Measurements from ENCODE around the gene PCDHGB3. TPM values are rescaled to one million over a fixed set of nuclear protein-coding genes. Genes with fewer than 3 reads are reported as not detected.

Gene PCDHGB3
- total and polyA plus RNA-seq, 2 donors (not counting 3 experiments of a cell fraction or from before 2014, with no cell fraction given), result 1.8 to 2.0 TPM

DNA sequence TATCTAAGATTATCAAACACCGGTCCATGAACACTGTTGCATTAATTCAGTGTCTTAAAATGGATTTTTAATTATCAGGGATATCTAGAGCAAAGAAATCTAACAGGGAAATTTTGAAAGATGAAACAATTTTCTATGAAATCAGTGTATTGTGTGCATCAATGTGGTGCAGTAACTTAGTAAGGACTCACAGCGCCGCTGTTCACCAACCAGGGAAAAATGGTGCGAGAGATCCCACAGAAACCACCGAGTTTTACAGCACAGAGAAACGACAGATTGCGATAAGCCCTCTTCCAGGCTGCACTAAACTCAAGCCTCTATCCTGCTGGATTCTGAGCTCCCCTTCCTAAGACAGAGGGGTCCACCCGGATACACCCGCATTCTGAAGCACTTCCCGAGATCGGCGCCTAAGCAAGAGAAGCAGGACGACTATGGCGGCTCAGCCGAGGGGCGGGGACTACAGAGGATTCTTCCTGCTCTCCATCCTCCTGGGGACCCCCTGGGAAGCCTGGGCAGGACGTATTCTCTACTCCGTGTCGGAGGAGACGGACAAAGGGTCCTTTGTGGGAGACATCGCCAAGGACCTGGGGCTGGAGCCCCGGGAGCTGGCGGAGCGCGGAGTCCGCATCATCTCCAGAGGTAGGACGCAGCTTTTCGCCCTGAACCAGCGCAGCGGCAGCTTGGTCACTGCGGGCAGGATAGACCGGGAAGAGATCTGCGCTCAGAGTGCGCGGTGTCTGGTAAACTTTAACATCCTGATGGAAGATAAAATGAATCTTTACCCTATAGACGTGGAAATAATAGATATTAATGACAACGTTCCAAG, 12.6 kb downstream of the PCDHGB3 start, which contains the start of gene PCDHGA7:
TSS of gene PCDHGA7 (plus strand) at position 274 of the 826 bp plus-strand sequence. CDS start at position 432, 158 bp downstream.
- intact Hi-C loops (cut with micrococcal nuclease) (no loop called here), dilution Hi-C loops (cut with MboI; ENCODE audit: extremely low pct_ligation_motif_present, low sequenced_read_pairs) (no loop called here)
- H3K9ac ChIP-seq (replicated peaks; ENCODE audit: extremely low read depth, insufficient read depth, low read length), result no peak within 1 kb of the TSS
- H3K9me3 ChIP-seq (replicated peaks; ENCODE audit: control insufficient read depth, insufficient read depth, low read length), result no peaks in the 10 kb centered on the region
- H3K4me3 ChIP-seq (replicated peaks in 1 of 3; ENCODE audit: insufficient read depth in 1 of 3, low read depth in 1 of 3, low read length in 3 of 3), result peak within 1 kb of the TSS in 2 of 3 experiments; percentile 11 to 39
- peak within 1 kb of the TSS; percentile 22 for H3K4me2 ChIP-seq (ENCODE audit: insufficient read depth, low read length)
- no peaks in the 10 kb centered on the region for H4K20me1 ChIP-seq (replicated peaks; ENCODE audit: control insufficient read depth, extremely low read depth, insufficient read depth, low read length)
- BruUV-seq (replicated peaks), result no TSS peak
- peak within 1 kb of the TSS; percentile 56 for H2AFZ ChIP-seq (ENCODE audit: low read depth, low read length)
- no peaks in the 10 kb centered on the region for H3K79me2 ChIP-seq (ENCODE audit: control insufficient read depth, insufficient read depth, low read length)
- CTCF ChIA-PET, result interaction anchor here (0.8 to 3.6 kb wide), 12 partner anchors 9 to 185 kb away, joined by 3 to 21 read pairs (median 6); partner anchors contain the start of genes PCDHGA1, PCDHGA11, PCDHGA12 and PCDHGA2
- no peak within 1 kb of the TSS for H3K27ac ChIP-seq (ENCODE audit: insufficient read depth, low read depth, low read length)
- H3K4me1 ChIP-seq (ENCODE audit: control insufficient read depth, extremely low read depth, insufficient read depth, low read length), result no peaks in the 10 kb centered on the region
- TF ChIP-seq EZH2 (IDR thresholded peaks at IDR 0.05; ENCODE audit: borderline replicate concordance, low read depth, low read length, severe bottlenecking), result peak; percentile 44
- no peak for TF ChIP-seq FOS (IDR thresholded peaks at IDR 0.05; ENCODE audit: borderline replicate concordance, insufficient read depth, low read length)
- TF ChIP-seq, protein P1, sequence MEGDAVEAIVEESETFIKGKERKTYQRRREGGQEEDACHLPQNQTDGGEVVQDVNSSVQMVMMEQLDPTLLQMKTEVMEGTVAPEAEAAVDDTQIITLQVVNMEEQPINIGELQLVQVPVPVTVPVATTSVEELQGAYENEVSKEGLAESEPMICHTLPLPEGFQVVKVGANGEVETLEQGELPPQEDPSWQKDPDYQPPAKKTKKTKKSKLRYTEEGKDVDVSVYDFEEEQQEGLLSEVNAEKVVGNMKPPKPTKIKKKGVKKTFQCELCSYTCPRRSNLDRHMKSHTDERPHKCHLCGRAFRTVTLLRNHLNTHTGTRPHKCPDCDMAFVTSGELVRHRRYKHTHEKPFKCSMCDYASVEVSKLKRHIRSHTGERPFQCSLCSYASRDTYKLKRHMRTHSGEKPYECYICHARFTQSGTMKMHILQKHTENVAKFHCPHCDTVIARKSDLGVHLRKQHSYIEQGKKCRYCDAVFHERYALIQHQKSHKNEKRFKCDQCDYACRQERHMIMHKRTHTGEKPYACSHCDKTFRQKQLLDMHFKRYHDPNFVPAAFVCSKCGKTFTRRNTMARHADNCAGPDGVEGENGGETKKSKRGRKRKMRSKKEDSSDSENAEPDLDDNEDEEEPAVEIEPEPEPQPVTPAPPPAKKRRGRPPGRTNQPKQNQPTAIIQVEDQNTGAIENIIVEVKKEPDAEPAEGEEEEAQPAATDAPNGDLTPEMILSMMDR (IDR thresholded peaks at IDR 0.05; ENCODE audit: extremely low read depth in 1 of 2, insufficient read depth in 1 of 2, low read depth in 1 of 2, low read length in 2 of 2), result peak; percentile 26 to 35
- POLR2A ChIA-PET, result no interaction called here
- peaks cover 29 to 61% of the 10 kb centered on the region in 2 experiments for H3K27me3 ChIP-seq (ENCODE audit: control insufficient read depth in 2 of 2, insufficient read depth in 2 of 2, low read length in 2 of 2)
- no peaks in the 10 kb centered on the region for H3K9me1 ChIP-seq (replicated peaks; ENCODE audit: control insufficient read depth, extremely low read depth, insufficient read depth, low read length)
- no peaks in the 10 kb centered on the region for H3K36me3 ChIP-seq (ENCODE audit: control insufficient read depth in 2 of 2, extremely low read depth in 1 of 2, insufficient read depth in 2 of 2, low read length in 2 of 2)
- FAIRE-seq, result peak; percentile 76
- peak; percentile 34 for DNase-seq (ENCODE audit: low read depth, low spot score)
